HK-2 (cell line): ENCODE measurements around the gene BMERB1.

Experiments
- DNase-seq: peaks from one replicate; pipeline ENCODE4 v3.0.0-alpha.2; 2018; ENCODE audit not compliant: unreplicated experiment

The BMERB1 gene

GRCh38 chr16:15495898-15496297 is 61.5 kb downstream of the BMERB1 start:
- DNase-seq, result no peak

DNA sequence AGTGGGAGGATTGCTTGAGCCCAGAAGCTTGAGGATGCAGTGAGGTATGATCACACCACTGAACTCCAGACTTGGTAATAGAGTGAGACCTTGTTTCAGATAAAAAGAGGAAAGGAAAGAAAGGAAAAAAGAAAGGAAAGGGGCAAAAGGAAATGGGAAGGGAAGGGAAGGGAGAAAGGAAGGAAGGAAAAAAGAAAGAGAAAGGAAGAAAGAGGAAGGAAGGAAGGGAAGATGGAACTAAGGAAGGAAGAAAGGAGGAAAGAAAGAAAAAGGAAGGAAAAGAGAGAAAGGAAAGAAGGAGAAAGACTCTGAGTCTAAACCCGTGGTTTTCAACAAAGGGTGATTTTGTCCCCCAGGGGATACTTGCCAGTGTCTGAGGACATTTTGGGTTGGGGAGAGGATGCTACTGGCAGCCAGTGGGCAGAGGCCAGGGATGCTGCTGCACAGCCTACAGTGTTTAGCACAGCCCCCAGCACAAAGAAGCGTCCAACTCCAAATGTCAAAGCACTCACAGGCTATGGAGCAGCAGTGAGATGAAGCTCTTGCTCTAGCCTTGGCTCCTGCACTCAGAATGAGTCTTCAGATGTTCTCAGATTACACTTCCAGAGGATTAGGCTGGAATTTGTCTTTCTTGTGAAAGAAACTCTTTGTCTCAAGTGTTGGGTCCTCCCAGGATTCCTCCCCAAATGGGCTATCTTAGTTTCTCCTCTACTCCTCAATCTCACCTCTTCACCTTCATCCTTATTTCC is 64.2 kb downstream of the BMERB1 start:
- no peak for DNase-seq

- DNase-seq, result peak; percentile 68
These were observed 67.8 kb downstream of the BMERB1 start for GRCh38 chr16:15502041-15502725.

GRCh38 chr16:15506441-15506840 is 72.1 kb downstream of the BMERB1 start:
- no peak for DNase-seq

DNA sequence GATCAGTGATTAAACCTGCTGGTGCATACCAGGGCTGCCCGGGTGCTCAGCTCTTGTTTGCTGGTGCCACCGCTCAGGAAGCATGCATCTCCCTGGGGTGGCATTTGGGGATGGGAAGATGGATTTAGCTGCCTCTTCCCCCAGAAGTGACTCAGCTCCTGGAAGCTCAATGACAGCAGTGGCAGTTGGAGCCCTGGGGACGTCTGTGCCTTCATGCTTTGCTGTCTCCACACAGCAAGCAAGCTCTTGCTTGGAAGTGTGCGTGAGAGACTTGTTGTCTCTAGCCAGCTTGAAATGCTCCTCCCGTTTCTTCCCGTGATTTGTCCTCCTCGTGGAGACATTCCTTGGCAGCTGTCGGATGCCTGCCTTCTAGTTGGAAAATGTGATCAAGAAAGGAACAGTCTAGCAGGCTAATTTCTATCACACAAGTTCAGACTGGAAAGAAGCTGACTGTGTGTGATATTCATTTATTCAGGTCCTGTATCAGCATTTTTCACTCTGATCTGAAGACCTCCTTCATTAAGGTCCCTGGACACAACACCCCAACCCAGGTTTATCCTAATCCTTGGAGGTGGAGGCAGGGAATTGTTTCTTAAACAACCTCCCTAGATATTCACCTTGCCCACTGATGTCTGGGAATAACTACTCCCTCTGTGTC is 73.0 kb downstream of the BMERB1 start:
- no peak for DNase-seq

DNA sequence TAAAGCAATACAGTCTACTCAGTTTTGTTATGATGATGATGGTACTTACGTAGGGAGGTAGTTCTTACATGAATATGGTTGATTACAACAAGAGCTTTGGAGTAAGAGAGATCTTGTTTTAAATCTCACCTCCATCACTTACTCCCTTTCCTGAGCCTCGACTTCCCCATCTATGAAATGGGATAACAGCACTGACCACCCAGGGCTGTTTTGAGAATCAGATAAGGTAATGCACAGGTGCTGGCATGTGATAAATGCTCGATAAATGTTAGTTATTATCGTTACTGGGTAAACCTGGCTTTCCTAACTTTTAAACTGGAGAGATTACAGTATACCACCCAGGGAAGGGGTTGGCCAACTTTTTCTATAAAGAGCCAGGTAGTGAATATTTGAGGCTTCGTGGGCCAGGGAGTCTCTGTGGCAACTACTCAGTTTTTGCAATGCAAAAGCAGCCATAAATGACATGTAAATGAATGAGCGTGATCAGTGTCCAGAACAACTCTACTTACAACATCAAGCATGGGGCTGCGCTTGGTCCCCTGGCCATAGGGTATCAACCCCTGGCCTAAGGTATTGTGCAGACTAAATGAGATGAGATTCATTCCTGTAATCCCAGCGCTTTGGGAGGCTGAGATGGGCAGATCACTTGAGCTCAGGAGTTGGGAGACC is 73.7 kb downstream of the BMERB1 start:
- no peak for DNase-seq

DNA sequence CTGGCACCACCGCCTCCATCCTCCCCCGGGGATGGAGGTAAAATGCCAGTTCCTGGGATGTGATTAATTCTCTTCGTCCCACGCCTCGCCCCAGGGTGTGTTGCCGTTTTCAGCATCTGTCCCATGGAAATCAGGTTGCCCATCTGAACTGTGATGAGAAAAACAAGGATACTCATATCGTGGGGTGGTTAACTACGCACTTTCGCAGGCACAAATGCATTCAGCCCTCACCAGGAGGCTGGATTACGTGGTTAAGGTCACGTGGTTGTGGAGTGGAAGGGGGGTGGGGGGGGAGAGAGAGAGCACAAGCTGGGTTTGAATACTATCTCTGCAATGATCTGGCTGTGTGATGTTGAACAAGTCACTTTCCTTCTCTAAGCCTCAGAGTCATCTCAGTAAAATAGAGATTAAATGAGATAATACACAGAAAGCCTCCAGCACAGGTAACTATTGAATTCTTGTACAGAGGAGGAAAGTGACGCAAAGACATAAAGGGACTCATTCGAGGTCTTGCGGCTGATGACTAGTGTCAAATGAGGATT is 74.7 kb downstream of the BMERB1 start:
- no peak for DNase-seq

DNA sequence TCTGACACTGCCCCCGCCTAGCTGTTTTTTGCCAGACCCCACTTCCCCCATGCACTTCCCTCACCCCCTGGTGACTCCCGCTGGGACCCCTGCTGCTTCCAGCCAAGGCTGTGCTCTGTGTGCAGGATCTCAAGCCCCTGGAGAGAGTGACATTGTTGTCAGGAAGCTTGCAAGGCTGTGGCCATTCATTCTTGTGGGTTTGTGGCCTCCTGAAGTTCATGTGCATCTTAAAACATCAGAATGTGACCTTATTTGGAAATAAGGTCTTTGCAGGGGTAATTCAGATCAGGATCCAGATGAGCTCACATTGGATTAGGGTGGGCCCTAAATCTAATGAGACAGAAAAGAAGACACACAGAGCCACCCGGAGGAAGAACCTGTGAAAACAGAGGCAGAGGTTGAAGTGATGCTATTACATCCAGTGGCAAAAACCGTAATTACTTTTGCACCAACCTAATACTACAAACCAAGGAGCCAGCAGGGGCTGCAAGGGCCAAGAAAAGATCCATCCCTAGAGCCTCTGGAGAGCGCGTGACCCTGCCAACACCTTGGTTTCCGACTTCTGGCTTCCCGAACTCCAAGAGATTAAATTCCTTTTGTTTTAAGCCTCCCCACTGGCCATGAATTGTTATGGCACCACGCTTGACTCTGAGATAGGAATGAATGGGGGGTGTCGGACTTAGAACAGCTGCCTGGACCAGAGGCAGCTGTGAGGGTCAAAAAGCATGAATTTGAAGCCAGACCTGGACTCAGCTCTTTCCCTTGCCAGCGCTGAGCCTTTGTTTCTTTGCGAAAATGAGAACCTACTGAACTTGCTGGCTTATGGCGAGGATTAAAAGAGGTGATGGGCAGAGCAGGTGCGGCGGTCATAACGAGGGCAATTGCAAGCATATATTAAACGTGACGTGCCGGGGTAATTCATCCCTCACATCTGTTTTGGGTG is 75.5 kb downstream of the BMERB1 start:
- no peak for DNase-seq

- DNase-seq, result no peak
These were observed 76.6 kb downstream of the BMERB1 start for GRCh38 chr16:15510992-15511391.

DNA sequence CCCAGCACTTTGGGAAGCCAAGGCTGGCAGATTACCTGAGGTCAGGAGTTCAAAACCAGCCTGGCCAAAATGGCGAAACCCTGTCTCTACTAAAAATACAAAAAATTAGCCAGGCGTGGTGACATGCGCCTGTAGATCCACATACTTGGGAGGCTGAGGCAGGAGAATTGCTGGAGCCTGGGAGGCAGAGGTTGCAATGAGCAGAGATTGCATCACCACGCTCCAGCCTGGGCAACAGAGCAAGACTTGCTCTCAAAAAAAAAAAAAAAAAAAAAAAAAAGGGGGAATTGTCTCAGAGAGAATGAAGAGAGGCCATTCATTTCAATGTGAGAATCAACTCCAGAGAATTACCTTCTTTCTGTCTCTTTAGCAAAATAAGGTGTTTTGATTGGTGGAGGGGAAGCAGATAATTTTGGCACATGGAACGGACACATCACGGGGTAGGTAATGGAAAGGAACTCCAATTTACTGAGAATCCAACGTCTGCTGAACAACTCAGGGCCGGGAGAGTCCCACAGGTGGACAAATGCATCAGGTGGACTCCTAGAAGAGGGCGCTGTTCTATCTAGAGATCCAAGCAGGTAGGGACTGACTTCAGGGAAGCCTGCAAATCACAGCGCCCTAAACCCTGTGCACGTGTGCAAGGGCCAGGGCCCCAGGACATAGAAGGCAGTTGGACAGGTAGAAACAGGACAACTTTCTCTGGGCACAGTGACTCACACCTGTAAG is 77.5 kb downstream of the BMERB1 start:
- DNase-seq, result no peak

DNA sequence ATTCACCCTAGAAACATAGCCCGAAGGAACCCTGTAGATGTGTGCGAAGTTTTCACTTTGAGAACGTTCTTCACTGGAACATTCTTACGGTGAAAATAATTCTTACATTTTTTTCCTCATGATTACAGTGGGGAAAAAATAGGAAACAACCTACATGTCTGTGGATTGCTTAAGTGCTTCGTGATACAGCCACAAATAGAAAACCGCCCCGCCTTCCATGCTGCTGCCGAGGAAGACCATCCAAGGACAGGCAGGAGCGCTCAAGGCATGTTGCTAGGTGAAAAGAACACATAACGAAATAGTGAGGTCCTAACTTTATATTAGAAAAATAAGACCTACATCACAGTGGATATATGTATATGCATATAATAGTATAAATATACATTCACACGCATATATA is 78.8 kb downstream of the BMERB1 start:
- no peak for DNase-seq

DNA sequence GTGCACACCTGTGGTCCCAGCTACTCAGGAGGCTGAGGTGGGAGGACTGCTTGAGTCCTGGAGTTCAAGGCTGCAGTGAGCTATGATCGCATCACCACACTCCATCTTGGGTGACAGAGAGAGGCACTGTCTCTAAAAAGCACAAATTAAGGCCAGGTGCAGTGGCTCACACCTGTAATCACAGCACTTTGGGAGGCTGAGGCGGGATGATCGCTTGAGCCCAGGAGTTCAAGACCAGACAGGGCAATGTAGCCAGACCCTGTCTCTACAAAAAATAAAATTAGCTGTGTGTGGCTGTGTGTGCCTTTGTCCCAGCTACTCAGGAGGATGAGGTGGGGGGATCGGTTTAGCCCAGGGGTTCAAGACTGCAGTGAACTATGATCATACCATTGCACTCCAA is 81.6 kb downstream of the BMERB1 start:
- no peak for DNase-seq

- no peak for DNase-seq
These were observed 82.2 kb downstream of the BMERB1 start for GRCh38 chr16:15516609-15517008.

DNA sequence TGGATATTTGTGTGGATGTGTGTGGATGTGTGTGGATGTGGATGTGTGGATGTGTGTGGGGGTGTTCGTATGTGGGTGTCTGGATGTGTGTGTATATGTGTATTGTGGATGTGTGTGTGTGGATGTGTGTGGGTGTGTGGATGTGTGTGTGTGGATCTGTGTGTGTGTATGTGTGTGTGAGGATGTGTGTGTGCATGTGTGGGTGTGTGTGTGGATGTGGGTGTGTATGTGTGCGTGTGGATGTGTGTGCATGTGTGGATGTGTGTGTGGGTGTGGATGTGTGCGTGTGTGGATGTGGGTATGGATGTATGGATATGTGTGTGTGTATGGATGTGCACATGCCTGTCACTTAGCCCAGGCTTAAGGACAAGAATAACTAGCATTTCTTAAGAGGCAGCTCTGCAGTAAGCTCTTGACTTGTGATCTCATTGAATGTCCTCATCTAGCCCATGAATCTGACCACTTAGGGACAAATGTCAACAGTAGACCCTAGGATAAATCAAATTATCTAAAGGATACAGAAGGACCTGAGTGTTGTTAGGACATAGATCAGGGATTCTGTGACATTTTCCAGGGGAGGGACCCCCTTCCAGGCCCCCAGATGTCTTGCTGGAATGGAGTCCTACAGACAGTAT is 83.5 kb downstream of the BMERB1 start:
- DNase-seq, result no peak

DNA sequence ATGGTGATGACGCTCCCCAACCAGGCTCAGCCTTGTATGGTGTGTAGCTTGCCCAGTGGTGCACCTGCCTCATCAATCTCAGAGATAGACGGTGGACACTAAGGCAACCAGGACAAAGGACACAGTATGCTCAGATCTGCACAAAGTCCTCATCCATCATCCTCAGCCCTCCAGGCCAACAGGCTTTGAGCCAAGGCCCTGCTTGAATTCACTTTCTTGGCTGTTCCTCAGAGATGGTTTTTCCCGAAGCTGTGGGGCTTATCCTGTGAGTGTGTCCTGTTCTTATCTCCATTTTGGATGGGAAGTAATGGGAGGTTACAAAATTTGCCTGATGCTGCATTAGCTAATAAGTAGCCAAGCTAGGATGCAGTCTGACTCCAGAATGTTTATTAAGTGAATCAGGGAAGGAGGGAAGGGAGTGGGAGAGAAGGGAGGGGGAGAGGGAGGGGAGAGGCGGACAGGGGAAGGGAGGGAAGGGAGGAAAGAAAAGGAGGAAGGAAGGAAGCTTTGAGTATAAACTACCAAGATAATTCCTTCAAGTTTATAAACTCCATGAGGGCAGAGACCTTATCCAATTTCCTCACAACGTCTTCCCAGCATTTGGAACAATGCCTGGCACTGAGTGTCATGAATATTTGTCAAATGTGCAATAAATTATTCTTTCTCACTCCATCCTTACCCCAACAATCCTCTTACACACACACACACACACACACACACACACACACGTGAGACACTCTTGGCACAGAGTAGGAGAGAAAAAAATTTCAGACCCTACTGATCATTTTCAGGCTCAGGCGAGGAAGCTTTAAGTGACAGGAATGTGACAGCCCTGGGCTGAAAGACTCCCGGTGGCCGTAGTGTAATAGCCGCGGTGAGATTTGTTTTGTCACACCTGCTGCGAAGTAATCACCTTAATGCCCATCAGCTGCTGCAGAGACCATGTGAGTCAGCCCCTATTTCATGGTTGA is 84.3 kb downstream of the BMERB1 start:
- no peak for DNase-seq

DNA sequence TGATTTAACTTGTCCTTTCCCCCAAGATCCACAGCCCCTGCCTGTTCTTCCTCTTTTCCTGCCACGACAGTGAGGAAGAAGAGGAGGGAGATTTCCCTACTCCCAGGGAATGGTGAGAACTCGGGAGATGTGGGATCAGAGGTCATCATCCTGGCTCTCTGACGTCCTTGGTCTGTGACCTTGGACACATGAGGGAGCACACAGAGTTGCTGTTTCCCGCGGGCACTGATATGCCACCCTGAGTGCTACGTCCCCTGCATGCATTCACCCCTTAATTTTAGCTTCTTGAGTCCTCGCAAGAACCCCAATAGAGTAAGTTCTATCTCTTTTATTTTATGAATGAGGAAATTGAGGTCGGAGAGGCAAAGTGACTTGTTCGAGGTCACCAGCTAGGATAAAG is 85.4 kb downstream of the BMERB1 start:
- no peak for DNase-seq

DNA sequence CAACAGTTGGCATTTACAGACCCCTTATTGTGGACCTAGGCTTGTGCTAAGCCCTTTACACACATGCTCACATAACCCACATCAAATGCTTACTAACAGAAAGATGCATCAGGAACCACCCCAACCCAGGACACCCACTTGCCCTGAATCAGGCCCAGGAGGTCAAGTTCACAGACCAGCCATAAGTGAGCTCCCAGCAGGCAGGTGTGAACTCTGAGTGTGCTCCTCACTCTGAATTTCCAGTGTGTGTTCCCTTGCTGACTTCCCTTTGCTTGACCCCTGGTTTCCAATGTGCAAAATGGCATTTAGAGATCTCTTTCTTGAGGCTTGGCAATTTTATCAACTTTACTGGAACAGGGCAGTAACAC is 87.0 kb downstream of the BMERB1 start:
- DNase-seq, result no peak

- no peak for DNase-seq
These were observed 87.5 kb downstream of the BMERB1 start for GRCh38 chr16:15521758-15522509.
